HG03457 (cell line): Measurements from ENCODE around the gene TNIP2.

Experiments used
- ATAC-seq: cut with Tn5 transposase; IDR thresholded peaks from one replicate; pipeline ENCODE4 v1.9.1; 2021; ENCODE audit warnings: moderate number of reproducible peaks; ENCODE audit not compliant: unreplicated experiment

TNIP2 gene, protein sequence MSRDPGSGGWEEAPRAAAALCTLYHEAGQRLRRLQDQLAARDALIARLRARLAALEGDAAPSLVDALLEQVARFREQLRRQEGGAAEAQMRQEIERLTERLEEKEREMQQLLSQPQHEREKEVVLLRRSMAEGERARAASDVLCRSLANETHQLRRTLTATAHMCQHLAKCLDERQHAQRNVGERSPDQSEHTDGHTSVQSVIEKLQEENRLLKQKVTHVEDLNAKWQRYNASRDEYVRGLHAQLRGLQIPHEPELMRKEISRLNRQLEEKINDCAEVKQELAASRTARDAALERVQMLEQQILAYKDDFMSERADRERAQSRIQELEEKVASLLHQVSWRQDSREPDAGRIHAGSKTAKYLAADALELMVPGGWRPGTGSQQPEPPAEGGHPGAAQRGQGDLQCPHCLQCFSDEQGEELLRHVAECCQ

DNA sequence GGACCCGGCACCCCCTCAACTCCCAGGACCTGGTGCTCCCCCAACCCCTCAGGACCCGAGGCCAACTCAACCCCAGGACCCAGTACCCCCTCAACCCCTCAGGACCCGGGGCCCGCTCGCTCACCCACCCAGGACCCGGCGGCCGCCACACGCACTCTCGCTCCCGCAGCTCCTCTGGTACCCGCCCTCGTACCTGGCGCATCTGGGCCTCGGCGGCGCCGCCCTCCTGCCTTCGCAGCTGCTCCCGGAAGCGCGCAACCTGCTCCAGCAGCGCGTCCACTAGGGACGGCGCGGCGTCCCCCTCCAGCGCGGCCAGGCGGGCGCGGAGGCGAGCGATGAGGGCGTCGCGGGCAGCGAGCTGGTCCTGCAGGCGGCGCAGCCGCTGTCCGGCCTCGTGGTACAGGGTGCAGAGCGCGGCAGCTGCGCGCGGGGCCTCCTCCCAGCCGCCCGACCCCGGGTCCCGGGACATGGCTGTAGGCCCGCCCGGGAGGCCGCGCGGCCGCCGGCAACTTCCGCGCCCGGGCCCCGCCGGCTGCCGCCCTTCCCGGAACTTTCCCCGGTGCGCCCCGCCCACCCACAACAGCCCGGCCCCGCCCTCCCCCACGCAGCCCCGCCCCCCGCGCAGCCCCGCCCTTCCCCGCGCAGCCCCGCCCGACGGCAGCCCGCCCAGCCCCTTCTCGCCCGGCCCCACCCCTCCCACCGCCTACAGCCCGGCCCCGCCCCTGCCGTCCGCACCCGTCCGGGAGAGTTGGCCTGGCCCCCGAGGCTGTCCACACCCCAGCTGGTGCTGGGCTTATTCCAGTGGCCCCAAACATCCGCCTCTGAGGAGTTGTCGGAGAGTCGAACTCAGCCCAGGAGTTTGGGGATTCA, at the start of gene TNIP2:
TSS of gene TNIP2 (minus strand) at position 516 of the 870 bp plus-strand sequence. CDS start at position 469, 47 bp downstream.
- ATAC-seq, result no peak

DNA sequence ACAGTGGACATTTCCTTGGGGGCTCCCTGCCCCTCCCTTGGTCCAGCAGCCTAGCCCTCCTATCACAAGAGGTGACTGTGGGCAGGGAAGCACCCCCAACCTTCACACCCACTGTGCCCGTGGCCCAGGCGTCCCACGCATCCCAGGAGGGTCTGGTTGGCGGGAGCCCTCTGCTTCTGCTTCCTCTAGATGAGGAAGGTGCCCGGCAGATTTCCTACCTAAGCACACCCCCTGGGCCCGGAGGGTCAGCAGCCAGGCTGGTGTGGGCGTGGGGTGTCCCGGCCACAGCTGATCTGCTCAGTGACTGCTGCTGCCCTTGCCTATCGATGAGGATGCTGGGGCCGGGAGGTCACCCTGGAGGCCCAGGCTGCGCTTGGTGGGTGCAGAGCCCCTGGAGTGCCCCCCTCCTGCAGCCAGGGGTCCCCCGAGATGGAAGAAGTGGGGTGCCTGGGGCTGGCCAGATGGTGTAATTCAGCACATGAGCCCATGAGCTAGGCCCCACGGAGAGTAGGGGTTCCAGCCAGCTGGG, 48.9 kb upstream of the TNIP2 start:
- no peak for ATAC-seq

DNA sequence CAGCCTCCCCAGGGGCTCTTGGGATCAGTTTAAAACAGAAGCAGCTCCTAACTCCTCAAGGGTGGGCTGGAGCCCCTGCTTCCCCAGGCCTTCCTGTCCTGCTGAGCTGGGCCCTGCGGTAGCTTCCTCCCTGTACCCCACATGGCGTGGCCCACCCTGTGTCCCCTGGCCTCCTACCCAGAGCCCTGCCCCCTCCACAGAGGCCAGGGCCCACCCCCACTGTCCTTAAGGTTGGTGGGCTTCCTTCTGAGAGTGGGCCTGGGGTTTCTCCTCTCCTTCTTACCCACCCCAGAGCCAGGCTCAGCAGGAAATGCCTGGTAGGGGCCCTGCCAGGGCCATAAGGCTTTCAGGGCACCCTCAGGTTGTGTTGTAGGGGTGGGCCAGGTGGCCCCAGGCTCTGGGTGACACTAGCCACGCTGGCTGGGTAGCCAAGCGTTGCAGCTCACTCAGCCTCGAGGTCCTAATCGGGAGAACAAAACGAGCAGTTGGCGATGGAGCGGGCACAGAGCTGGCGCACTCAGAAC, 48.4 kb upstream of the TNIP2 start:
- no peak for ATAC-seq

DNA sequence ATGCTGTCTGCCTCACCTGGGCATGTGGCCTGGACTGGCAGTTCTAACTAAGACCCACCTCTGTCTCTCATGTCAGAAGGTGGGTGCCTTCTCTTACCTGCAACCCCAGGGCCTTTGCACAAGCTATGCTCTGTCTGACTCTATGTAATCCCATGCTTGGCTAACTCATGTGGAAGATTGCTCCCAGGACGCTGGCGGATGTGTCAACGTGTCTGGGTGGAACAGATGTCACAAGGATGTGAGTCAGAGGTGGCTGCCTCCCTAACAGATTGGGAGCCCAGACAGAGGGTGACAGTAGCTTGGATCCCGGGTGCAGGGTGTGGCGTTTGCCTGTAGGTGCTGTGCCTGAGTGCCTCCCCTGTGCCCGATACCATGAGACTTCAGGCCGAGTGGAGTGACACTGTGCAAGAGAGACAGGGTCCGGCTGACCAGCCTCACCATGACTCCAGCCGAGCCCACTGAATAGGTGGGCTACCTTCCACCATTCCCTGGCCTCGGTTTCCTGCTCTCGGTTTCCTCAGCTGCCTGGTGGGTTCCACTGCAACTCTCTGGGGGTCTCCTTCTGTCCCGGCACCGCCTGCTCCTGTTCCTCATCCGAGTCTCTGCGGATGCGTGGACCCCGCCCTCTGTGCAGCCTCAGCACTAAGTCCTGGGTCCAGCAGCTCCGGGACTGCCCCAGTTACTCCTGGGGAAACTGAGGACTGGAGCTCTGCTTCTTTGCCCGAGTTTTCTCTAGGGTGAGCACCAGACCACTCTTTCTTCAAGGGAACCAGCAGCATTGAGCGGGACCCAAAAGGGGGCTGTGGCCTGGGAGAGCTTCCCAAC, 47.7 kb upstream of the TNIP2 start:
- no peak for ATAC-seq

DNA sequence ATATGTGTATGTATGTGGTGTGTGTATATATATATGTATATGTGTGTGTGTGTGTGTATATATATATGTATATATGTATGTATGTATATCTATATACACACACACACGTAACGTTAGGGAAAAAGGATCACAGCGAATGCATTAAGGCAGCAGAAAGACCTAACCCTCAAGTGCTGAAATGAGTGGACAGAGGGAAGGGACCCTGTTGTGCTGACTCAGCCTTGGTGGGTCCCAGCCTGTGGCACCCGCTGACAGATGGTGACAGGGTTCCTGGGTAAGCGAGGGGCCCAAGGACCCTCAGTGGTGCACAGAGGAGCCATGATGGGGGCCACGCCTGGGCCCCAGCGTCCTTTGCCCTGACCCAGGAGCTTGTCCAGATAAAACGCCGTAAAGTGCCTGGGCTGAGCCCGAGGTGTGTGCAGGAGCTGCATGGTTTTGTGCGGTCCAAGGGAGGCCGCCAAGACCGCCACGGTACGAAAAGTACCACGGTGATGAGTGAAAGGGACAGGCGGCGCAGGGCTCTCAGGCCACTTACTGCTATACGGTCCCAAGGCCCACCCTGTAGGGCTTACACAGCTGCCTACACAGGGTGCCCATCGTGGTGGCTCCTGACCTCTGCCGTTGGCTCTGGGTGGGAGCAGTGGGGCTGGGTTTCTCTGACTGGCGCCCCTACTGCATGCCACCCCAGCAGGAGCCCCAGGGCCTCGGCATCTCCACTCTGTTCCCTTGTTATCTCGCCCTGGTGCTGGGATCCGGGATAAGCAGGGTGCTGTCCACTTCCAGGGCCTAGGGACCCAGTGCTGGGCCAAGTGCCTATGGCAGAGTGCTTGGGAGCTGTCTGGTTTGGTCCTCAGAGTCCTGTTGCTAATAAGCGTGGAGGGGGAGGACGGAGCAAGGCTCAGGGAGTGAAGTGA, 46.7 kb upstream of the TNIP2 start:
- ATAC-seq, result no peak

DNA sequence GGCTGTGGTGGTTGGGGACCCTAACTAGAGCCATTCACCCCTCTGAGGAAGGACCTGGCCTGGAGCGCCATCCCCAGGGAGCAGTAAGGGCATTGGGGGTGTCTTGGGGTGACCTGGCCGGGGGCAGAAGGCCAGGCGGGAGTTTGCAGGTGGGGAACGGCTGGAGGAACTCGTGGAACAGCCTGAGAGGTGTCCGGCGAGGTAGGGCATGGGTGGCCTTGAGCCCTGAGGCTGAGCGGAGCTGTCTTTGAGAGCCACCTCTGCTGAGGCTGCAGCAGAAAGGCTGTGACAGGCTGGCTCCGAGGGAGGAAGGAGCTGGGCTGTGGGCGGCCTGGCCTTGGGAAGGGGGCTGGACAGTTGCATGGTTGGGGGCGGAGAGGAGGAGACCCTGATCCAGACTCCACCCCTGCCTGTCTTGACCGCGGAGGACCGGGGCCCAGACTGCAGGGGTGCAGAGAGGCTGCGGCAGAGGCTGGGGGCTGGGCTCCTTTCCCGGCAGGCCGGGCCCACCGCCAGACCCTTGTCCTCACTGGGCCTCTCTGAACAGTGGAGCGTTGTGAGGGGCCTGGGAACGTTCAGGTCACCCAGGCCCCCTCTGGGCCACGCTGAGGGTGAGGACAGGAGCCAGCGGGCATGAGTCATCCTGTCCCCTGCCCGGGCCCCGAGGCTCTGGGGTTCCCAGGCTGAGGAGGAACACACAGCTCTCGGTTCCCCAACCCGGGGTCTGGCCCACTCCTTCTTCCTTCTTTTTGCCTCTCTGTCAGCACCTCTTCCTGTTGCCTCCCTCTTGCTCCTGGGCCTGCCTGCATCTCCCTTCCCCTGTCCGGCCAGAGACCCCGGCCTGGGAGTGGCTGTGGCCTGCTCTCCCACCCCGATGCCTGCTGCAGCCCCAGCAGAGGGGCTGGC, 44.8 kb upstream of the TNIP2 start:
- no peak for ATAC-seq

DNA sequence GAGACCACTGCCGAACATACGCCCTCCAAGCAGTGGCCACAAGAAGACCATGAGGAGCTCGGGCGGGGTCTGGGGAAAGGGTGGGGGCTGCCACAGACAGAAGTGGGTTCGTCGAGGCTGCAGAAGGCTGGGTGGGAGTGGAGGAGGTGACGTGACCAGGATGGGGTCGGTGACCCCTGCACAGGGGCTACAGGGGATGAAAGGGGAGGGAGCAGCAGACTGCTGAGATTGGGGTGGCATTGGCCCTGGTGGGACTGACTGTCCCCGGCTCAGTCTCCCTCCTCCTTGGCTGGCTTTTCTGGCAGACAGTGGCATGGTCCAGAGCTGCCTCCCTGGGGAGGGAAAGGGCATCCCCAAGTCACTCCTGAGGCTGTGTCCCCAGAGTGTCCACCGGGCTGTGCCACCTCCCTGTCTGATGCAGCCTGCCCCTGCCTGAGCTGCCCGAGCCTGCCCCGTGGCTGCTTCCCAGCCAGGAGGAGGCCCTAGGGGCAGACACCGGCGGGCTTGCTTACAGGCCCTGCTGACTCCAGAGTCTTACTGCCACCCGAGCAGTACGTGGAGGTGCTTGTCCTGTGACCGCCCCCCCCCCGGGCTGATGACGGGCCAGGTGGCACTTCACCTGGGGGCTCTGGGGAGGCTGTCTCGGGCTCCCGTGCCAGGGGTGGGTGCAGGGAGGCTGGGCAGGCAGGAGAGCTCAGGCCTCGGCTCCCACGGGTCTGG, 44.0 kb upstream of the TNIP2 start:
- no peak for ATAC-seq

DNA sequence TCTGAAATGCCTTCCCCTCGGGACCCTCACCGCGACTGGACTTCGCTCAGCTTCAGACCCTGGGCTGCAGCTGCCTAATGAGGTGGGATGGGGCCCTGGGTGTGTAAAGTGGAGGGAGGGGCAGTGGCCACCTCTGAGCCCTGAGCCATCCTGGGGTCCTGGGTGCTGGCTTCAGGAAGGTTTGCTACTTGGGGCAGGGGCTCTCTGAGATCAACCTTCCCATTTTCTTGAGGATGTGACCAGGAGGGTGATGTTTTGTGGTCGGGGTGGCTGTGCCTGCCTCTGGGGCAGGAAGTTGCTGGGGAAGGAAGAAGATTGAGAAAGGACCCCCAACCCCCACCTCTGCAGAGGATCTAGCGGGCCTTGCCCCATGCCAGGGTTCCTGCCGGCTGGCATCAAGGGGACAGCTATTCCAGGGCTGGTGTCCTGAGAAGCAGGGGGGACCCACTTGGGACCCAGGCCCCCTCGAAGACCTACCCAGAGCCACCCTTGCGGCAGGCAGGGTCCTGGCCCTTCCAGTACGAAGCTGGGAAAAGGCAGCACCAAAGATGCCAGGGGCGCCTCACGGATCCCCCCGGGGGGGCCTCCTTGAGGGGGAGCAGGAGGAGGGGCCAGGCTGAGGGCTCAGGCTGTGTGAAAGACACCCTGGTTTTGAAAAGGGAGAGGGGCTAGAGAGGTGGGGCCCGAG, 43.2 kb upstream of the TNIP2 start:
- no peak for ATAC-seq

DNA sequence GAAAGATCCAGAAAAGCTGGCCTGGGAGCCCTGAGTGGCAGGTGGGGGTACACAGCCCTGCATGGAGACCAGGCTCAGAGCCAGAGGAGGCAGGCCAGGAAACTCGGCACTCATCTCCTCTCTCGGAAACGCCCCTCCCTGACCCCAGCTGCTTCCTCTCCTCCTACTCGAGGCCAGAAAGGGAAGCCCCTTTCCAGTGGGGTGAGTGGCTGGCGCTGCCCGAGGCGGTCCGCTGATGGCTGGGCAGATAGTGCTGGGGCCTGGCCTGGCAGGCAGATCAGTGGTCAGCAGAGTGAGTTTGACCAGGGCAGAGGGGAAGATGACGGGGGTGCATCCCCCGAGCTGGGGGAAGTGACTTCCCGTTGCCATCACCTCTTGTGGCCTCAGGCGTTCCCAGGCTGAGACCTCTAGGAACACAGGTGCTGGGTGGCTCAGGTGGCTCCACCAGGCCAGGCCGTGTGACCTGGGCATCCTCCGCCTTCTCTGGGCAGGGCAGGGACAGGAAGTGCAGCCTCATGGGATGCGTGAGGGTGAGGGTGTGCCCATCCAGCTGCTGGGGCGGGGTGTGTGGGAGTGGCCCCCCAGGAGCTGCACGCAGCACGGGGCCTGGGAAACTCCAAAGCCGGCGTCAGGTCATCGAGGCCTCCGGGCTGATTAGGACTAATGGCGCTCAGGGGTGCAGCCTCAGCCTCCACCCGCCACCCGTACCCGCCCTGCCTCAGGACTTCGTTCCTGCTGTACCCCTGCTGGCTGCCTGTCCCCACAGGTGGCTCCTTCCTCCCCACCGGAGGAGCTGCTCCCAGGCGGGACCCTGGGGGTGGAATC, 42.5 kb upstream of the TNIP2 start:
- ATAC-seq, result peak; percentile 32

DNA sequence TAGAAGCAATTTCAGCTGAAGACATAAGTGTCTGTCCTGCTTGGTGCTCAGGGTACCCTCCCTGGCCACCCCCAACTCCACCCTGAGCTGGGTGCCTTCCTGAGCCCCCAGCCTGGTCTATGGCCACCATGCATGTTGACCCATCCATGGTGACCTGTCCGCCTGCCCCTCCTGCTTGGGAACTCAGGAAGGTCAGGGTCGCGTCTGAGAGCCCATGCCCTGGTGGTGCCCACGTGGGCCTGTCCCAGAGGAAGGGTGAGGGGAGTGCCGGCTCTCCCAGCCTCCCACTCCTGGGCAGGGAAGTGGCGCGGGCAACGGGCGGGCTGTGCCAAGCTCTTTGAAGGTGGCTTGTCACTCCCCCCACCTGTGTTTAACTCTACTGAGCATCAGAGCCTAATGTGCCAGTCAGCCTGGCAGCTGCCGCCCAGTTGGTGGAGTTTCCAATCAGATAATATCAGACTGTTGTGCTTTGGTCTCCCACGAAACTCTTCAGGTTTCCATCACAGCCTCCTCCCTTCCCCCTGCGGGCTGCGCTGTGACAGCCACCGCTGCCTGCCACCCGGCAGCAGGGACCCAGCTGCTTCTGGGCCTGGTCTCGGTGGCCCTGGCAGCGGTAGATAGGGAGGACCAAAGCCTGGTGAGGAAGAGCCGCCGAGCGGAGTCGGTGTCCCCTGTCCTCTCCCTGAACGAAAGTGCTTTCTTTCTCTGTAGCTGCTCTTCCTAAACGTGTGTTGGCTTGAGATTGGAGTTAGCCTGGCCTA, 41.6 kb upstream of the TNIP2 start:
- ATAC-seq, result no peak

DNA sequence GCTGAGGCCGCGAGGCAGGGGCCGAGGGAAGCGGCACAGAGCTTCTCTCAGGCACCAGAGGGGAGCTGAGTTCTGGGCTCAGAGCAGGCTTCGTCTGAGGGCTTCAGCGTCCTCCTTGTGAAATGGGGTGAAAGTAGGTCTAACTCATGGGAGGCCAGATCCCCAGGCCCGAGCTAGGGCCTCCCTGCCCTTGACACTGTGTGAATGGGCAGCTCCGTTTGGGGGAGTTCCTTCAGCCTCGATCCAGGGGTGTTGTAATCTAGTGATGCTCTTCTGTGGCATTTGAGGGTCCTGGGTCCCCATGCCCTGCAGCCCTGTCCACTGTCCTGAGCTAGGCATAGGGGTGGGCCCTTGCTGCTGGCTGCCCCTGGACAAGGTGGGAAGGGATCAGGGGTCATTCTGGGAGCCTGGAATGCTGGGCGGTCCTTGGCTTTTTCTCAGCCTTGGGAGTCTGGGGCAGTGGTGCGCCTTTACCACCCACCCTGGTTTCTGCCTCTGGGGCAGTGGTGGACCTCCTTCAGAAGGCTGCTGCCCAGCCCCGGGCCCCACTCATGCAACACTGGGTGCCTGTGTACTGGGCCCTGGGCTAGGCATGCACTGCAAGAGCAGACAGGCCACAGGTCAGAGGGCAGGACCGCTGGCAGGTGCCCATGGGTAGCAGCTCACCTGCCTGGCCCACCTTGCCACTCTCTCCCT, 40.9 kb upstream of the TNIP2 start:
- ATAC-seq, result no peak

DNA sequence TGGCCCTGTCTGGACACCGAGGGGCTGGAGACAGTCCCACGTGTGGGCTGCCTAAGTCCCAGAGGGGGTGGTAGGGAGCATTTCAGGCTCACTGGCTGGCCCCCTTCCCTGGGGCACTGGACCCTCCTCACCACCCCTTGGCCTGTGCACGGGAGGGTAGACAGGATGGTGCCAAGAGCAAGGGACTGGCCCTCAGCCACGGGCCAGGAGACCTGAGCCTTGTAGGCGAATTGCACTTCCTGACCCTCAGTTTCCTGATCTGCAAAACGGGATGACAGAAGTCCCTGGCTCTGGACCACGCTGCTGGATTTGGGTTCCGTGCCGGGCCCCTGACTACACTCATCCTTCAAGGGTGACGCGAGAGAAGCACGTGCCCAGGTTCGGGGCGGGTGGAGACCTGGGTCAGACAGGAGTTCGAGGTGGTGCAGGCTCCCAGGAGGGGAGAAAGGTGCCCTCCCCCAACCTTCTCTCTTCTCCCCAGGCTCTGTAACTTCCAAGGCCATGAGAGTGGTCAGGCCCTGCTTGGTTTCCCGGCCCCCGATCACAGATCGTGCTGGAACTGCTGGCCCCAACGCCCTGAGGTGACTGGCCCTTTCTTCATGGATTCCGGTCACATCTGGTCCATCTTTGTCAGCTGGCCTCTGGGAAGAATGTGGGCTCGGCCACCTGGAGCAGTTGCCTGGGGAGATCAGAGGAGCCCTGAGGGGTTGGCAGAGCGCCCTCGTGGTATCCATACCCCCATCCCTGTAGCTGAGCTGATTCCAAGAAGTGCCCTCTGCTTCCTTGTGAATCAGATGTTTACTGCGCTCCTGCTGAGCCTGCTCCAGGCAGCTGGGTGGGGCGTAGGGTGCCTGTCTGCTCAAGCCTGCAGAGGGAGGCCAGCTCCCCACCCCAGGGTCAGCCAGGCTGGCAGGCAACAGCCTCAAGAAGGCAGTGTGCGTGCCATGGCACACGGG, 40.0 kb upstream of the TNIP2 start:
- no peak for ATAC-seq

DNA sequence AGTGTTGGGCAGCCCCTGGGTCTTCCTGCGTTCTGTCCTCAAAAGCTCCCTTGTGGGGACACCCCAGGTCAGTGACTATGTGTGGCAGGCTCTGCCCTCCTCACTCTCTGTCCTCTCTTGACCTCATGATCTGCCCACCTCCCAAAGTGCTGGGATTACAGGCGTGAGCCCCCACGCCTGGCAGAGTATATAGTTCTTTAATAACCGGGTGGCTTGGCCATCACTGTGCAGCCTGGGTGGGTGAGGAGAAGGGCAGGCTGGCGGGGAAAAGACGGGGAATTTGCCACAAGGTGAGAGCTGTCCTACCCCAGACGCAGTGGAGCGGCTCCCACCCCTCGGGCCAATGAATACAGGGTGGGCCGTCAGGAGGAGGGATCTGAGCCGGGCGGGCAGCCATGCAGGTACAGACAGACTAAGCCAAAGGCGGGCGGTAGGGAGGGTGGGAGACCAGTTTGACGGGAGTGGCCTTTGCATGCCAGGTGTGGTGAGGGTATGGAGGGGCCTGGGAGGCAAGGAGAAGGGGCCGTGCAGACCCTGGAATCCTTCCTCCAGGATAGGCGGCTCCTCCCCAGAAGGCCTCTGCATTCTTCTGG, 39.3 kb upstream of the TNIP2 start:
- no peak for ATAC-seq
